GM18498 (cell line): Measurements from ENCODE around the gene ERLIN1.
"Not testable (repeated sequence)": the region's sequence is repeated elsewhere in the genome, so short reads cannot be mapped to it uniquely, and the experiment has no call there.

ENCODE experiments used
- ATAC-seq: cut with Tn5 transposase; IDR thresholded peaks from one replicate; pipeline ENCODE4 v1.9.1; 2021; ENCODE audit warnings: mild to moderate bottlenecking, moderate library complexity; ENCODE audit not compliant: unreplicated experiment

ERLIN1 gene

DNA sequence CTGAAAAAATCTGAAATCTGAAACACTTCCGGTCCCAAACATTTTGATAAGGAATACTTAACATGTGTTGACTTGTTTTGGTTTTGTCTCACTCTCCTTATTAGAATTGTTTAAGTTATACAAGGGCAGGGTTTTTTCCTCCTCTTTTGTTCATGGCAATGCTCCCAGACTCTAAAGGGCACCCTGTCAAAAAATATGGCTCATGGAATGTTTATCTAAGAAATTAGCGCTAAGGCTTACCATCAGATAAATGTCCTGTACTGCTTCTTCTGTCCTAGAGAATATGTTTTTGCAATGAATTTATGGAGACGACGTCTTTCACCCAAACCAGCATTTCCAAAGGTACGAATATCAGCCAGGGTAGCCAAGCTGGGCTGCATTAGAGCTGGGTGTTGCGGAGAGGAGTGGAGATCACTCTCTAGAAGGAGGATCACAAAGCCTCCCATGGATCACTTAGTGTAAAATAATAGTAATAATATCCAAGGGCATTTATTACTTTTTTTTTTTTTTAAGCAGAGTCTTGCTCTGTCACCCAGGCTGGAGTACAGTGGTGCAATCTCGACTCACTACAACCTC lies 46.8 kb downstream of the ERLIN1 start:
- no peak for ATAC-seq

DNA sequence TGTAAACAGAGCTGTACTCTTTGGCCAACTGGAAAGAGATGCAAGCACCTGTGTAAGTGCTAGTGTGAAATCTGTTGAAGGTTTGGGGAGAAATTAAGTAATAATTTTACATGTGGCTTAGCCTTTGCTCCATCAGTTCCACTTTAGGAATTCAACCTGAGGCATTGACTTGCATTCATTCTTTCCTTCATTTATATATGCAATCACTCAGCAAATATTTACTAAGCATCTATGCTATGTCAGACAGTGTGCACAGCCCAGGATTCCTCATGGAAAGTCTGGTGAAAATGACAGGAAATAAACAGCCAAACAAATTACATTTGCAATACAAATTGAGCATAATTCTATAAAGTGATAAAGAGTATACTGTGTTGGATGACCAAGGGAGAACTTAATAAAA lies 50.3 kb downstream of the ERLIN1 start:
- no peak for ATAC-seq

DNA sequence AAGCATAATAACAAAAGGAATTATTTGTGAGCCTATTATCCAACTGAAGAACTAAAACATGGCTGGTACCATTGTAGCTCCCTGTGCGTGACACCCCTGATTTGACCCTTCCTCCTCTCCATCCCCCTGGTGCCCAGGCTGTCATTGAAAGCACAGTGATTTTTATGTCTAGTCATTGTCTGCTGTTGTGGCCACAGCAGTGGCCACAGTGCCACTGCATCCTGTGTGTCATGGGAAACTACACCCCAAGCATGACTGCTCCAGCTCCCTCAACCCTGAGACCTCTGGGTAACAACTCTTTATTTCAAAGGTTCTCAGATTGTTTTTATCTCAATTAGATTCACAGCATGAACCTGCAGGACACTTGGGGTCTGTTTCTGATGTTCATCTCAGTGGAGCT lies 52.0 kb downstream of the ERLIN1 start:
- no peak for ATAC-seq

DNA sequence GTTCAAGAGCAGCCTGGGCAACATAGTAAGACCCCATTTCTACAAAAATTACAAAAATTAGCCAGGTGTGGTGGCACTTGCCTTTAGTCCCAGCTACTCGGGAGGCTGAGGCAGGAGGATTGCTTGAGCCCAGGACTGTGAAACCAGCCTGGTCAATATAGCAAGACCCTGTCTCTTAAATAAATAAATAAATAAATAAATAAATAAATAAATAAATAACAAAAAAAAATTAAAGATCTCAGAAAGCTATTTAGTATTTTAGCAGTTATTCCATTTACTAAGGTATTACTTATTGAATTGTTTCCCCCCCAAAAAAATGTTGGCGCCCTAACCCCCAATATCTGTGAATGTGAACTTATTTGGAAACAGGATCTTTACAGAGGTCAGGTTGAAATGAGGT lies 53.4 kb downstream of the ERLIN1 start:
- no peak for ATAC-seq

DNA sequence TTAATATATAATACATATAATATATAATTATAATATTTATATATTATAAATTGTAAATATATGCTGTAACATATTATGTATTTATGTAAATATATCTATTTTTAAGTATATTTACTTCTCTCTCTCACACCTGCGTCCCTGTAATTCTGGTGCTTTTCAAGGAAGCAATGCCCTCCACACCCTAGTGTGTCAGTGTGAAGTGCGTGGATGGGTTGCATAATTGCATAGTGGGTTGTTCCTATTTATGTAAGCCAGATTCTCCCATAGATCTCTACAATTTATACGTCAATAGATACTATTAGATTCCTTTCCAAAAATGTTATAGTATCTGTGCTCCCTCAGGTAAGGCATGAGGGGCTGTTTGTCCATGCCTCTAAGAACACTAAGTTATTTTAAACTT lies 54.3 kb downstream of the ERLIN1 start:
- ATAC-seq: no peak

DNA sequence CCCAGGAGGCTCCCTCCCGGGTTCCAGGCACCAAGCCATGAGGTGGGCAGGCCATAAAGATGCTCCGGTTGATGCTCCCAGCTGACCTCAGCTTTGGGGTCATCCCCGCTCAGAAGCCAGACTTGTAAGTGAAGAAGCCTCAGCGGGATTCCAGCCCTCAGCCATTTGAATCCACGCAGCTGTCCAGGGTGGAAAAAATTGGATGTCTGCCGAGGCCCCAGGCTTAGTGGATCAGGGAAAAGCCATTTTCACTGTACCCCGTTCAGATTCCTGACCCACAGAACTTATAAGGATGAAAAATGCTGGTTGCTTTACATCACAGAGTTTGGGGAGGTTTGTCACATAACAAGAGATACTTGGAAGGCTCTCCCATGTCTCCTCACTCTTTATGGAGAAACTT lies 55.0 kb downstream of the ERLIN1 start:
- ATAC-seq: no peak

DNA sequence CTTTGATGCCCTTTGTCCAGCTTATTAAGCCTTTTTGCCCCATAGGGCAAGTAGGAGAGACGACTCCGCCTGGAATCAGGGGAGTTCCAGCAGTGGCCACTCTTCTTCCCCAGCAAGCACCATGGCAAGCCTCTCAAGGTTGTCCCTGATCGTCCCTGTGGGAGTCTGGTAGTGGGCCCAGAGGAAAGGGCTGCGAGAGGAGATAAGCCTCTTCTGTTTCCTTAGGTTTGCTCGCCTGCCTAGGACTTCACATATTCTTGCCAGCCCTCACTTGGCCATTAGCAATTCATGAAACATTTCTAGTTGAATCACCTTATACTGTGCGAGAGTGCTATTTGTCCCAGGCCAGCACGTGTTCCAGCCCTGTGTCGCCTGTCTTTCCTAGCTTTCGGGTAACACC lies 56.4 kb downstream of the ERLIN1 start:
- ATAC-seq: no peak

DNA sequence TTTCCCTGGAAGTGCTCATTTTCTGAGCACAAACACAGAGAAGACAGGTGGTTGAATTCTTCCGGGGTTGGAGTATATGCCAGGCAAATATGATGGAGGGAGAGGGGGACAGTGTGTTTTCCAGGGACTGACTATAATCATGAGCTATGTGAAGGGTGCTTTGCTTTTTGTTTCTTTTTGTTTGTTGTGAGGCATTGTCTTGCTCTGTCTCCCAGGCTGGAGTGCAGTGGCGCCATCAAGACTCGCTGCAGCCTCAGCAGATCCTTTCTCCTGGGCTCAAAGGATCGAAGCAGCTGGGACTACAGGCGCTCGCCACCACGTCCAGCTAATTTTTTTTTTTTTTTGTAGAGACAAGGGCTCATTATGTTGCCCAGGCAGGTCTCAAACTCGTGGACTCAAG lies 56.9 kb downstream of the ERLIN1 start:
- ATAC-seq: no peak

DNA sequence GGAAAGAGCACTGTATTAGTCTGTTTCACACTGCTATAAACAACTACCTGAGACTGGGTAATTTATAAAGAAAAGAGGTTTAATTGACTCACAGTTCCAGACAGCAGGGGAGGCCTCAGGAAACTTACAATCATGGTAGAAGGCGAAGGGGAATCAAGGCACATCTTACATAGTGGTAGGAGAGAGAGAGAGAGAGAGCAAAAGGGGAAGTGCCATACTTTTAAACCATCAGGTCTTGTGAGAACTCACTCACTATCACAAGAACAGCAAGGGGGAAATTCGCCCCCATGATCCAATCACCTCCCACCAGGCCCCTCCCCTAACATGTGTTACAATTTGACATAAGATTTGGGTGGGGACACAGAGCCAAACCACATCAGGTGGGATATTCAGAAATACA lies 60.5 kb downstream of the ERLIN1 start:
- not testable (repeated sequence) for ATAC-seq

DNA sequence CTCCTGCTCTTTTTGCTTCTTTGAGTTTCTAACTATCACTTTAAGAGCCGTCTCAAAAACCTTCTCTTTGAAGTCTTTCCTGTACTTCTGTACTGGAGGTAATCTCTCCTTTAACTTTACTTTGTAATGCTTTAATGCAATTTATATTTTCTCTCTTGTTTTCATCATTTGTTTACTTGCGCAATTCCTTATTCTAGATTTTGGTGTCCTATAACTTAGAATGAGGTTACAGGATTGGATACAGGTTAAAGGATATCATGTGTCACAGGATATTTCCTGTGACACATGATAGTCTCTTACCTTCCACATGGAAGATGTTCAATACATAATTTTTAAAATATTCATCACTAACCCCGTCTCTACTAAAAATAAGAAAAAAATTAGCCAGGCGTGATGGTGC lies 61.7 kb downstream of the ERLIN1 start:
- ATAC-seq: no peak

DNA sequence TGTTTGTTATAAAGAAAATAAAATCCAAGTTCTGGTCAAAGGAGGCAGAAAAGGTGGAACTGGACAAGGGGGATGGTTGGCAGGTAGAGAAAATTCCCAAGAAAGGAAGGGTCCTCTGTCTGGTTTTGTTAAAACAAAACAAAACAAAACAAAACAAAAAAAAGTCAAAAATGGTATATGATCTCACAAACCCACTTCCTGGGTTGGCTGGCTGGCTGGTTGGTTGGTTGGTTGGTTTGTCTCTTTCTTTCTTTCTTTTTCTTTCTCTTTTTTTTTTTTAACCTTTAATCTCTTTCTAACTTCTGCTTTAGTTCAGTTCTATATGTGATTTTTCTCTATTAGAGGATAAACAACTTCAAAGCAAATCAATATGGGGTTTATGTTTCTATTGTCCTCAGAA lies 63.0 kb downstream of the ERLIN1 start:
- ATAC-seq: no peak

DNA sequence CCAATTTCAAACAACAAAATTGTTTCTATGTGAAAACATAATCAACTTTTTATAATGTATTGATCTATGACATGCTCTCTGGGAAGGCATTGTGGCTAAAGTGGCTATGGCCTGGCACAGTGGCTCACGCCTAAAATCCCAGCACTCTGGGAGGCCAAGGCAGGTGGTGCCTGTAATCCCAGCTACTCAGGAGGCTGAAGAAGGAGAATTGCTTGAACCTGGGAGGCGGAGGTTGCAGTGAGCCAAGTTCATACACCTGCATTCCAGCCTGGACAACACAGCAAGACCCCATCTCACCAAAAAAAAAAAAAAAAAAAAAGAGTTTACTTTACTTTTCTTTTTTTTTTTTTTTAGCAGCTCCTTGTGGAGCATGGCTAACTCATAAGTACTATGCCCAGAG lies 65.3 kb downstream of the ERLIN1 start:
- no peak for ATAC-seq

DNA sequence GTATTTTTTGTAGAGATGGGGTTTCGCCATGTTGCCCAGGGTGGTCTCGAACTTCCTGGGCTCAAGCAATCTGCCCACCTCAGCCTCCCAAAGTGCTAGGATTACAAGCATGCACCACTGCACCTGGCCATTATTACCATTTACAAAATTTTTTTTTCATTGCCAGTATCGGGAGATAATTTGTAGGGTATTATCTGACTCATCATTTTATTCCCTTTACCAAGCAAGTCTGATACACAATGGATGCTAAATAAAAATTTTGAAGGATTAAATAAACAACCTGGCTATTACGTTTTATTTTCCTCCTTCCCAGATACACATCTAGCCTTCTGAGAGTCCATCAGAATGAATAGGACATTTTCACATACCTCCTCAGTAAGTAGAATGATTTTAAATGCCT lies 66.1 kb downstream of the ERLIN1 start:
- no peak for ATAC-seq

DNA sequence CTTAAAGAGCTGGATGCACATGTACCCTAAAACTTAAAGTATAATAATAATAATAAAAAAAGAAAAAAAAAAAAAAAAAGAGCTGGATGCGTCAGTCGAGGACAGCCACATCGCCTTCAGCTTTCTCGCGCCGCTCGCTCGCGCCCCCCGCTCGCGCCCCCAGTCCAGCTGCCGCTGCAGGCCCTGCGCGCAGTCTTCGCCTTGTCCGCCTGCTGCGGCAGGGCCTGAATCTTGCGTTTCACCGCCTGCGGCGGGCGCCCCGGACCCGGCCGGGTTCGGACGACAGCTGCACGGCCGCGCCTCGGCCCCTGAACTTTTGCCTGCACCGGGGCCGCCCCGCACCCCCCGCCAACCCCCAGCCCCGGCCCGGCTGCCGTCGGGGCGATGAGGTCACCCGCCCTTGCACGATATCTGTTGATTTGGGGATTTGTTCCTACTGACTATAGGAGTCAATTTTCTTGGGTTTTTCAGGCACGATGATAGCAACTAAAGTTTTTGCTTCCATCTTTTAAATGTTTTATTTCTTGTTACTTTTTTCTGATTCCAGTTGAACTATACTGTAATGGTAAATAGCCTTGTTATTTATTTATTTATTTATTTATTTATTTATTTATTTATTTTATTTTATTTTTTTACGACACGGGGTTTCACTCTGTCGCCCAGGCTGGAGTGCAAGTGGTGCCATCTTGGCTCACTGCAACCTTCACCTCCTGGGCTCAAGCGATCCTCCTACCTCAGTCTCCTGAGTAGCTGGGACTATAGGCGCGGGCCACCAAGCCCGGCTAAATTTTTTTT lies 70.7 kb downstream of the ERLIN1 start:
- no peak for ATAC-seq

DNA sequence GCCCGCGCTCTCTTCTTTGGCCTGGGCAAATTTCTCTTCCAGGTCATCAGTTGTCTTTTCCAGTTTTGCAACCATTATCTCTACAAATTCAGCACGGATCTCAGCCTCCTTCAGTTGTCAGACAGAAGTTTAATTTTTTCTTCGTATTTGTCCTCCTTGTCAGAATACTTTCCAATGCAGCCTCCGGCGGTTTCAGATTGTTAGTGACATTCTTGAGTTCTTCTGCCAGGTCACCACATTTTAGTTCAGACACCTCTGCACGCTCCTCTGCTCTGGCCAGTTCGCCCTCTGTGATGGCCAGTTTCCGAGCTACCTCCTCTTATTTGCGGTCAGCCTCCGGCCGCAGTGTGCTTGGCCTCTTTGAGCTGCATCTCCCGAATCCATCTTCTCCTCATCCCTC lies 71.4 kb downstream of the ERLIN1 start:
- no peak for ATAC-seq

DNA sequence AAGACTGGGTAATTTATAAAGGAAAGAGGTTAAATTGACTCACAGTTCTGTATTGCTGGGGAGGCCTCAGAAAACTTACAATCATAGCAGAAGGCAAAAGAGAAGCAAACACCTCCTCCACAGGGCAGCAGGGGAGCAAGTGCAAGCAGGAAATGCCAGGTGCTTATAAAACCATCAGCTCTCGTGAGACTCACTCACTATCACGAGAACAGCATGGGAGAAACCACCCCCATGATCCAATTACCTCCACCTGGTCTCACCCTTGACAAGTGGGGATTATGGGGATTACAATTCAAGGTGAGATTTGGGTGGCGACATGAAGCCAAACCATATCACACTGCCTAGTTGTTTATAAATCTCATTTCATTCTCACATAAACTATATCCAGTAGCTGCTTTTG lies 76.2 kb downstream of the ERLIN1 start:
- no peak for ATAC-seq

DNA sequence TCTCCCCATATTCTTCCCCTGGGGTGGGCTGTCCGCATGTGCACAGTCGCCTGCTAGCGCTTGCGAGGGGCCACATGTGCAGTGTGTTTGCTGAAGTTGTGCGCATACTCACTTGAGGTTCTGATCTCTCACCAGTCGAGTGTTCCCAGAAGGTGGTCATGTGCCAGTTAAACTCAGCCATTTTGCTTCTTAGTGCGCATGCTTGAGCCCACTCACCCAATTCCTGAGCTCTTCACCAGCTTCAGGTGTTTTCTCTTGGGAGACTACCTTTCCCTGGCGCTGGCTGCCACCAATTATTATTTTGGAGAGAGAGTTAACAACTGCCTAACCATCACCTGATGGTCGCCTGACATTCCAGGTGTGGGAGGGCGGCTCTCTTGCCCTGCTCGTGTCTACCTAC lies 79.0 kb downstream of the ERLIN1 start:
- no peak for ATAC-seq

DNA sequence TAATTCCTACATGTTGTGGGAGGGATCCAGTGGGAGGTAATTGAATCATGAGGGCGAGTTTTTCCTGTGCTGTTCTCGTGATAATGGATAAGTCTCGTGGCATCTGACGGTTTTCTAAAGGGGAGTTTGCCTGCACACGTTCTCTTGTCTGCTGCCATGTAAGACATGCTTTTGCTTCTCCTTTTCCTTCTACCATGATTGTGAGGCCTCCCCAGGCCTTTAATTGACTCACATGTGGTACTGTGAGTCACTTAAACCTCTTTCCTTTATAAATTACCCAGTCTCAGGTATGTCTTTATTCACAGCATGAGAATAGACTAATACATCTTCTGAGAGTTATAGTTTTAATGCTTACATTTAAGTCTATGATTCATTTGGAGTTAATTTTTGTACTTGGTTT lies 81.5 kb downstream of the ERLIN1 start:
- ATAC-seq: no peak

DNA sequence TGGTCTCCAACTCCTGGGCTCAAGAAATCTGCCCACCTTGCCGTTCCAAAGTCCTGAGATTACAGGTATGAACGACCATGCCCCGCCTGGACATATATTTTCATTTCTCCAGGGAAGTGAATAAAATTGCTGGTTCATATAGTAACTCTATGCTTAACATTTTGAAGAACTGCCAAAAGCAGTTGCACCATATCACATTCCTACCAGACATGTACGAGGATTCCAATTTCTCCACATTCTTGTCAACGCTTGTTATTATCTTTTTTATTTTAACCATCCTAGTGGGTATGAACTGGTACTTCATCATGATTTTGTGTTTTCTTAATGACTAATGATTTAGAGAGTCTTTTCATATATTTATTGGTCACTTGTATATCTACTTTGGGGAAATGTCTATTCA lies 82.2 kb downstream of the ERLIN1 start:
- no peak for ATAC-seq

DNA sequence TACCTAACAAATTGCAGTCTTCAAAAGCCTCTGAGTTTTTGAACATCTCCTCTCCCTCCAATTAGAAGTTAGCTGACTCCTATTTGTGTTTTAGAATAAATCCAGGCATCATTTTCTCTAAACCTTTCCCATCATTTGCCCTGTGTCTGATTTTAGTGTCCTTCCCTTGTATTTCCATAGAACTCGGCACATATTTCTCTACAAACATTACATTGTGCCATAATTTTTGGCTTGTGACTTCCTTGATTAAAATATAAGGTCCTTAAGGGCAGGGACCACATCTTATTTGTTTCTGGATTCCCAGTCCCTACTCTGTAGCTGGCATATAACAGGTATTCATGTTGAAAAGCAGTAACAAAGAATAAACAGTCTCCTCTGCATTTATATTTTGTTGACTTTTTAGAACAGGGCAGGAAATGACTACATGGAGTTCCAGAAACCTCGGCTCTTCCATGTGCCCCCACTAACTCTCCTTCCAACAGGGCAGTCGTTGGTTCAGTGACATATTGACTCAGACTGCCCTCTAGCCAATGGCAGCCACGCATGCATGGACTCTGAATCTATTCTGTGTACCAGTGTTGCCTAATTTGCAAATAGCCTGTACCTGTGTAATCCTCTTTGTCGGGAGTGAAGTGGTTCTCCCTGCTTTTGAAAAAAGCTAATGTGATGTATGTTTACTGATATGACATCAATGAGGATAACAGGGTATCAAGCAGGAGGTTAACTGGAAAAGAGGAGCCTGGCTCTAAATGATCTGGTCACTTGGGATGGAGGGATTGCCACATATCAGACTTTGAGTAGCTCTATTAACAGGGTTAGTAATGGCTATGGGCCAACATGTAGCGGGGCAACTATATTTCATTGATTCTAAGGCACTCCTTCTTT lies 84.4 kb downstream of the ERLIN1 start:
- ATAC-seq: no peak

DNA sequence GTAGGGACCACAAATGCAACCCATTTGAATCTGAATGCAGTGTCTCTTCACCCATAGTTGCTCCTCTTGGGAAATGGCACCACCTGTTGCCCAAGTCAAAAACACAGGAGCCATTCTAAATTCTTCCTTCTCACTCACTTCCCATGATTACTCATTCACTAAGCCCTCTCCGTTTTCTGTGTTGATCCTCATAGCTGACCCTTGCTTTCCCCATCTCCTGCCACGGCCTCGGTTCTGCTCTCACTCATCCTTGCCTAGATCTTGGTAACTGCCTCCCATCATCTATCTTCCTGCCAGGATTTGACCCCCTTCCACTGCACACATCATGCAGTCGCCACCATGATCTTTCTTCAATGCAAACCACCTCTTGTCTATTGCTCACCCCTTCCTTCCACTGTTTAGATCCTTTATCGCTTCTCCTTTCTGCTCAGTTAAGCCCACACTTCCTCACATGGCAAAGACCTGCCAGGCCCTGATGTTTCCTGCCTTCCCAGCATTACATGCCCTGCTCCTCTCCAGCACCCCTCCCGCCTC lies 85.1 kb downstream of the ERLIN1 start:
- ATAC-seq: no peak
